HG02870 (cell line): ENCODE data around the gene UFSP2.

Experiments
- ATAC-seq: cut with Tn5 transposase; IDR thresholded peaks from one replicate; pipeline ENCODE4 v1.9.1; 2021; ENCODE audit warnings: mild to moderate bottlenecking, moderate library complexity; ENCODE audit not compliant: unreplicated experiment

Gene UFSP2

DNA sequence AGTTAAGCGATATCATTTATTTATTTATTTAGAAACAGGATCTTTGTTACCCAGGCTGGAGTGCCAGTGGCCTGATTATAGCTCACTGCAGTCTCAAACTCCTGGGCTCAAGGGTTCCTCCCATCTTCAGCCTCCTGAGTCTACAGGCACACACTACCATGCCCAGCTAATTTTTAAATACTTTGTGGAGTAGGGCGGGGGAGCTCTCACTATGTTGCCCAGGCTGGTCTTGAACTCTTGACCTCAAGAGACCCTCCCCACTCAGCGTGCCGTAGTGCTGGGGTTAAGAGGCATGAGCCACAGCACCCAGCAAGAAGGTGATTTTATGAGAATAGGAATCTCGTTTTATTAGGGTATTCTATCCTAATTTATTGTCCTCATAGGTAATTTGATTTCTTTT is 3.9 kb upstream of the UFSP2 start:
- ATAC-seq = no peak

DNA sequence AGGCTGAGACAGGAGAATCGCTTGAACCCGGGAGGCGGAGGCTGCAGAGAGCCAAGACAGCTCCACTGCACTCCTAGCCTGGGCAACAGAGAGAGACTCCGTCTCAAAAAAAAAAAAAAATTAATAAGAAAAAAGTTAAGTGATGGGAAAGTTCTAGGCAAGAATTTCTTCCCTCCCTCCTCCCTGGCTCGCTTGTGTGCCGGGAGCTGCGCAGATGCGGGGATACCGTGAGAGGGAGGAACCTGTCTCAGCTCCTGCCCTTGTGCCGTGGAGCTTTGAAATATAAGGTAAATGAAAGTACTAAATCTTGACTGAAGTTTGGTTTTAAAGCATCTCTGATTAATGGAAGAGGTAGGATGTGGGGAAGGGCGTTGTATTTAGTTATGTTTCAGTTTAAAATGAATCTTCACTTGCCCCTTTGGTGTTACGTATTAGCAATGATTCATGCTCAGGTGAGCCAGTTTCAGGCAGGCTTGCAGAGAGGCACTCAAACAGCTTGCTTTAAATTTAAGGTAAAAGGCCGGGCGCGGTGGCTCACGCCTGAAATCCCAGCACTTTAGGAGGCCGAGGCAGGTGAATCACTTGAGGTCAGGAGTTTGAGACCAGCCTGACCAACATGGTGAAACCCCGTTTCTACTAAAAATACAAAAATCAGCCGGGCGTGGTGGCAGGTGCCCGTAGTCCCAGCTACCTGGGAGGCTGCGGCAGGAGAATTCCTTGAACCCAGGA is 1.4 kb upstream of the UFSP2 start:
- no peak for ATAC-seq

GRCh38 chr4:185424905-185425646 is 688 bp downstream of the UFSP2 start:
- no peak for ATAC-seq

GRCh38 chr4:185421366-185422124 is 4.2 kb downstream of the UFSP2 start:
- no peak for ATAC-seq

DNA sequence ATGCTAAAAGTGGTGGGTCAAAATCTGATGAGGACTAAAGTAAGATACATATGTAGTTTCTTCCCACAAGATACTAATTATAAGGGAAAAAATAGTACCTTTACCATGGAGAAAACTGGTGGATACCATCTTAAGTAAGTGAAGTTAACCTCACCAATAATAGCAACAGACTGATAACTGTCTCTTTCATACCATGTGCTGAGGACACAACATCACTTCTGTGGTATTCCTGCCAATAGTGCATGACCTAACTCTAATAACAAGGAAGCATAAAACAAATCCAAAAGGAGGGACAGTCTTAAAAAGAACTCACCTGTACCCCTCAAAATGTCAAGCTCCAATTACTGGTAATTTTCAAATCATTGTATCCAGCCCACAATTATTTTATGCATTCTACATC is 8.8 kb downstream of the UFSP2 start:
- ATAC-seq = no peak

GRCh38 chr4:185412412-185412811 is 13.4 kb downstream of the UFSP2 start:
- no peak for ATAC-seq

DNA sequence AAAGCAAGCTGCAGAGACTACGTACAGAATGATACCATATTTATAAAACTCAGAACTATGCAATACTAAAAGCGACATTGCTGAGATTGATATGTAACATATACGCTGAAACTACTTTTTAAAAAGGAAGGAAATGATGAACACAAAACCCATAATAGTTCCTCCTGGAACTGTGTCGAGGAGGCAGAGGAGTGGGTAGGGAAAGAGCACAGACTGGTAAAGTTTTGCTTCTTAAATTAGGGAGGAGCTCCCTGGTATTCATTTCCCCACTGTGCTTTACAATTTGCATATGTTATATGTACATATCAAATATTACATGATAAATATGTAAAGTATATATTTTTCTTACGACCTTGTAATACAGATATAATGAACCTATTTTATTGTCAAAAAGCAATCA is 13.9 kb downstream of the UFSP2 start:
- no peak for ATAC-seq

DNA sequence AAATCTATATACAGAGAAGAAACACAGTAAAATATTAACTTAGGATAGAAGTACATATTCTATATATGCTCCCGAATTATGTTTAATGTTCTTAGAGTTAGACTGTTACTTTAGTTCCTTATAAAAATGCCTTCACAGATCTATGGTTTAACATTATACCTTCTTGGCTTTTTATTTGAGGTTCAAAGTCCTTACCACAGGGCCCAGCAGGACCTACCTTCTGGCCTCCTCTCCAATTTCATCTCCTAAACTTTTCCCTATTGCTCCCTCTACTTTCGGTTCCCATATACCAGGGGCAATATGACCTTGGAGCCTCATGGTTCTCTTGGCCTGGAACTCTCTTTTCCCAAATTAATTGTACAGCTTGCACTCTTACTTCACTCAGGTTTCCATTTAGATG is 17.3 kb downstream of the UFSP2 start:
- no peak for ATAC-seq

GRCh38 chr4:185405296-185405999 is 20.3 kb downstream of the UFSP2 start:
- ATAC-seq = peak; percentile 71

DNA sequence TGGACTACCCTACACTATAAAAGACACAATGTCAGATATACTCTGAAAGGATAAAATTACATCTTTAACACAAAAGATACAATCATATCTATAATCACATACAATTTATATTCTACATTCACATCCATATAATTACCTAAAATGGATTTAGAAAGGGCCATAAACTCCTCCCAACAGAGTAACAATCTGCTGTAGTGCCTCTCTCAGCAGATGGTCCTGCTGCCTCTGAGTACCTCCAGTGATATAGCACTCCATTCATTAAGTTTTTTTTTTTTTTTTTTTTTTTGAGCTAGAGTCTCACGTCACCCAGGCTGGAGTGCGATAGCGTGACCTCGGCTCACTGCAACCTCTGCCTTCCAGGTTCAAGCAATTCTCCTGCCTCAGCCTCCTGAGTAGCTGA is 21.7 kb downstream of the UFSP2 start:
- no peak for ATAC-seq

DNA sequence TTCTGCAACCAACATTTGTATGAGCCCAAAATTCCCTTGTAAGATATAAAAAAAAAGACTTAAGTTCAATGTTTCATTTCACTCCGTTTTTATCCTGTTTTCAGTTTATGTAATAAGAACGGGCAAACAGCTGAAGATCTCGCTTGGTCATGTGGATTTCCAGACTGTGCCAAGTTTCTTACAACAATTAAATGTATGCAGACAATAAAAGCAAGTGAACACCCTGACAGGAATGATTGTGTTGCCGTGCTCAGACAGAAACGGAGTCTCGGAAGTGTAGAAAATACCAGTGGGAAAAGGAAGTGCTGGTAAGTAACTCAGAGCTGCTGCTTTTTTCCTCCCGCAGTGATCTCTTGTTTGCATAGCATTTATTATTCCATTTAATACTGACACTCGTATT is 26.3 kb downstream of the UFSP2 start:
- no peak for ATAC-seq

GRCh38 chr4:185398618-185399017 is 27.1 kb downstream of the UFSP2 start:
- ATAC-seq = no peak

DNA sequence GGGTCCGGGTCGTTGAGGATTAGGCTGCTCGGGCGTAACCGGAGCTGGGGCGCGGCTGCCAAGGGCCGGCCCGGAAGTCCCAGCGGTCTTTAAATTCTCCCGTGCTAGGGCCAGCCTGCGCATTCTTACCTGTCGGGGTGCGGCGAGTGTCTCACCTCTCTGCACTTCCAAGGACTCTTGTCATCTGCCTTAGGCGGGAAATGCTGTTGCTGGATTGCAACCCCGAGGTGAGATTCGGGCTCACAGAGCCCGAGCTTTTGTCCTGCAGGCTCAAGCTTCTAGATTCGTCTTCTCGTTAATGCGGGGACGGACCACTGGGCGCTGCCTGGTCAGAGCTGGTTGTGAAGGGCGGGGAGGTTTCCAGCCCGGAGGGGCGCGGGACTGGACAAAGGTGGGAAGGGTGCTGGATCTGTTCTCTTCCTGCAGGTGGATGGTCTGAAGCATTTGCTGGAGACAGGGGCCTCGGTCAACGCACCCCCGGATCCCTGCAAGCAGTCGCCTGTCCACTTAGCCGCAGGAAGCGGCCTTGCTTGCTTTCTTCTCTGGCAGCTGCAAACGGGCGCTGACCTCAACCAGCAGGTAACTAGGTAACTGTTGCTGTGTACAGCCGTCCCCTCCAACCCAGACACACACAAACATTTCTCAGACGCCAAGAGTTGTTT is 28.9 kb downstream of the UFSP2 start, which contains the start of gene ANKRD37:
ANKRD37 (plus strand) TSS at position 118 of the 662 bp plus-strand sequence; CDS start at position 201, 83 bp downstream.
- peak; percentile 0 for ATAC-seq

- ATAC-seq = peak; percentile 70
Observed at GRCh38 chr4:185395956-185396723, 29.6 kb downstream of the UFSP2 start.

DNA sequence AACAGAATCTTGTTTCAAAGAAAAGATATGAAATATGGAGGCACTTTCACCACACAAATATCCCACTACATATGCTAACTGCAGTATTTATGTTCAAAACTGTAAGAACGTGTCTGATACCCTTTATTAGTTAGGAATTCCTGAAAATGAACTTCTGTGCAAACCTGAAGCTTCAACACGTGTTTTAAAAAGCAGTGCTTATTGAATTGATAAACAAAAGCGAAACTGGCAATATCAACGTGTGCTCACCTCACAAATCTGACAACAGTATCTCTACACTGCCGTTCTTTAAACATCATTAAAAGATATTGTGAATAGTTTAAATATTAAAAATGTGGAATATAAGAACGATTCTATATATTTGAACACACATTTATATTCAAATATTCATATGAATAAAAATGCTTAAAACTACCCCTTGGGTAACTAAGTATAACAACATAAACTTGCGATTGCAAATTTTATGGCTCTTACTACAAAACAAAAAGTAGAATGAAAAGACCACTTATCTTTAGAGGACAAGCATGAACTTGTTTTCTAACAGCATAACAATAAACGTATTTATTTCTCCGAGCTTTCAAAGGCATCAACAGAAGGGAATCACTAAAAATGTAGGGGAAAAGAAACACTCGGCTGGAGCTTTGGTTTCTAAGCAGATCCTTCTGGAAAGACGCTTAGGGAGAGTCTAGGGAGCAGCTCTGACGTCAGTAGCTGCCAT is 30.4 kb downstream of the UFSP2 start, which contains the start of gene LRP2BP:
LRP2BP (minus strand) TSS at position 687 of the 718 bp plus-strand sequence. CDS start 17,738 bp downstream, outside the sequence.
- ATAC-seq = no peak

- no peak for ATAC-seq
Observed at GRCh38 chr4:185394568-185395237, 31.1 kb downstream of the UFSP2 start.

DNA sequence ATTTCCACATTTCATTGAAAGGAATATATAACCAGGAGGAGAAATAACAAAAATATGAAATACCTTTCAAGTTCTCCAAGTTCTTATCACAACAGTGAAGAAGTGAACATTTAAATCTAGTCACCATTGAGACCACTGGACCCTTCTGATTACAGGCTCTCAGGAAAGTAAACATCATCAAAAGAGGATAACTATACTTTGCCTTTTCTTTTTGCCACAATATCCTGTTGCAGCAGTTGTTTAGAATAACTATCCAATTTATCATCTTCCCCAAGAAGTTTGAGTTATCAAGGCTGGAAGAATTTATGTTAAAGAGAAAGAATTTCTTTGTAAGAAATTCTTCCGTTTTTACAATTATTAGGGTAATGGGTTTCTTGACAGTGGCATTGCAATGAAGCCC is 33.6 kb downstream of the UFSP2 start:
- ATAC-seq = no peak

- no peak for ATAC-seq
Observed at GRCh38 chr4:185390941-185391340, 34.8 kb downstream of the UFSP2 start.
